IMR-90 (cell line): Measurements from ENCODE around the gene GNG7. TPM values are rescaled to one million over a fixed set of nuclear protein-coding genes. Genes with fewer than 3 reads are reported as not detected.

Experiments used
- ATAC-seq: fragments of 200-7000 bp; cut with Tn5 transposase; 2 replicates; pipeline ENCODE4 v1.9.1; 2020; ENCODE audit warnings: low read depth, mild to moderate bottlenecking, moderate library complexity
- BruUV-seq: library from RNA; stranded (reverse); fragments of 400-500 nt; replicated peaks from 2 replicates; lab custom pipeline; 2021; lab: Mats Ljungman, UMichigan
- CTCF ChIA-PET: fragments of 300-600 bp; formaldehyde crosslinking; extraction: SDS; loops from one replicate; lab custom pipeline; 2021; ENCODE audit warnings: antibody characterized with exemption; lab: Yijun Ruan, JAX
- POLR2A ChIA-PET: fragments of 300-600 bp; sonication (Branson Sonifier 250); formaldehyde crosslinking; loops from one replicate; lab custom pipeline; 2022; ENCODE audit warnings: antibody characterized with exemption; ENCODE audit not compliant: unreplicated experiment; lab: Charles Lee
- DNase-seq: peaks from one replicate; pipeline ENCODE4 v3.0.0; 2013
- H2AFZ ChIP-seq: replicated peaks from 2 replicates; pipeline ENCODE3; 2013; ENCODE audit warnings: low read length, mild to moderate bottlenecking; ENCODE audit not compliant: poor library complexity
- H2AK5ac ChIP-seq: 2 replicates; pipeline ENCODE4 v1.6.1; 2013; ENCODE audit warnings: low read depth, low read length, inconsistent platforms
- H2AK9ac ChIP-seq: replicated peaks from 2 replicates; pipeline ENCODE3; 2013; ENCODE audit warnings: mild to moderate bottlenecking, low read depth, low read length, moderate library complexity; ENCODE audit not compliant: poor library complexity
- H2BK120ac ChIP-seq: 2 replicates; pipeline ENCODE4 v1.6.1; 2013; ENCODE audit warnings: low read depth, low read length, inconsistent platforms
- H2BK15ac ChIP-seq: 3 replicates; pipeline ENCODE4 v1.6.1; 2013; ENCODE audit warnings: low read depth, low read length, inconsistent platforms
- H2BK20ac ChIP-seq: 2 replicates; pipeline ENCODE4 v1.6.1; 2013; ENCODE audit warnings: low read depth, mild to moderate bottlenecking, inconsistent platforms, low read length, moderate library complexity
- H2BK5ac ChIP-seq: 2 replicates; pipeline ENCODE4 v1.6.1; 2013; ENCODE audit warnings: mild to moderate bottlenecking, low read depth, low read length, inconsistent platforms; ENCODE audit not compliant: poor library complexity, severe bottlenecking
- H3K14ac ChIP-seq: replicated peaks from 2 replicates; pipeline ENCODE4 v1.6.1; 2013; ENCODE audit warnings: low read depth, low read length, inconsistent platforms
- H3K18ac ChIP-seq: 2 replicates; pipeline ENCODE4 v1.6.1; 2013; ENCODE audit warnings: low read depth, low read length, control low read depth
- H3K23ac ChIP-seq: 2 replicates; pipeline ENCODE4 v1.6.1; 2013; ENCODE audit warnings: low read depth, low read length, inconsistent platforms
- H3K27ac ChIP-seq: 2 replicates; pipeline ENCODE4 v1.5.1; 2013; ENCODE audit warnings: mild to moderate bottlenecking, control low read depth, low read length; ENCODE audit not compliant: insufficient read depth
- H3K27me3 ChIP-seq: 2 replicates; pipeline ENCODE4 v1.6.1; 2013; ENCODE audit warnings: low read length; ENCODE audit not compliant: control insufficient read depth, insufficient read depth
- H3K36me3 ChIP-seq: 2 replicates; pipeline ENCODE4 v1.6.1; 2013; ENCODE audit warnings: low read length, mixed read lengths; ENCODE audit not compliant: control insufficient read depth, insufficient read depth
- H3K4ac ChIP-seq: 2 replicates; pipeline ENCODE4 v1.6.1; 2013; ENCODE audit warnings: low read depth, low read length, inconsistent platforms
- H3K4me1 ChIP-seq: 2 replicates; pipeline ENCODE4 v1.6.1; 2013; ENCODE audit warnings: low read length, mixed read lengths; ENCODE audit not compliant: control insufficient read depth, insufficient read depth
- H3K4me2 ChIP-seq: 2 replicates; pipeline ENCODE4 v1.6.1; 2013; ENCODE audit warnings: low read depth, mild to moderate bottlenecking, control low read depth, low read length, moderate library complexity
- H3K4me3 ChIP-seq: 2 replicates; pipeline ENCODE4 v1.5.1; 2013; ENCODE audit warnings: low read depth, mild to moderate bottlenecking, control low read depth, low read length, moderate library complexity; ENCODE audit not compliant: insufficient read depth
- H3K56ac ChIP-seq: 2 replicates; pipeline ENCODE4 v1.6.1; 2013; ENCODE audit warnings: low read length, inconsistent platforms; ENCODE audit not compliant: insufficient read depth; ENCODE audit errors: extremely low read depth
- H3K79me1 ChIP-seq, 2 experiments: 2 replicates each; pipeline ENCODE4 v1.6.1; 2013; ENCODE audit warnings: low read length in 2 of 2, inconsistent platforms in 1 of 2, low read depth in 1 of 2
- H3K9ac ChIP-seq: 2 replicates; pipeline ENCODE4 v1.6.1; 2013; ENCODE audit warnings: low read depth, low read length, control low read depth
- H3K9me1 ChIP-seq: 2 replicates; pipeline ENCODE4 v1.6.1; 2013; ENCODE audit warnings: low read length, inconsistent platforms; ENCODE audit not compliant: insufficient read depth
- H3K9me3 ChIP-seq: 2 replicates; pipeline ENCODE4 v1.6.1; 2013; ENCODE audit warnings: low read length; ENCODE audit not compliant: control insufficient read depth, insufficient read depth
- H4K20me1 ChIP-seq: 2 replicates; pipeline ENCODE4 v1.6.1; 2013; ENCODE audit warnings: low read length, inconsistent platforms; ENCODE audit not compliant: insufficient read depth
- H4K5ac ChIP-seq: 2 replicates; pipeline ENCODE4 v1.6.1; 2013; ENCODE audit warnings: mild to moderate bottlenecking, low read depth, low read length, control low read depth
- H4K8ac ChIP-seq, 2 experiments: 2 replicates each; pipeline ENCODE4 v1.6.1; 2013; ENCODE audit warnings: low read depth in 2 of 2, low read length in 2 of 2, control low read depth in 1 of 2, inconsistent platforms in 1 of 2
- H4K91ac ChIP-seq: 2 replicates; pipeline ENCODE4 v1.6.1; 2013; ENCODE audit warnings: low read depth, low read length, inconsistent platforms; ENCODE audit not compliant: insufficient read depth
- BHLHE40 ChIP-seq: fragments of 150-350 bp; IDR thresholded peaks from 2 replicates; pipeline ENCODE4 v1.6.1; 2016; ENCODE audit warnings: mild to moderate bottlenecking, low read depth, low read length
- CEBPB ChIP-seq: IDR thresholded peaks from 2 replicates; pipeline ENCODE4 v1.6.1; 2012; ENCODE audit warnings: low read depth, low read length, improper control_type of control experiment
- CHD1 ChIP-seq: IDR thresholded peaks from 2 replicates; pipeline ENCODE4 v1.6.1; 2012; ENCODE audit warnings: low read depth, low read length, improper control_type of control experiment
- FOS ChIP-seq: fragments of 150-350 bp; IDR thresholded peaks from 2 replicates; pipeline ENCODE4 v1.6.1; 2016; ENCODE audit warnings: low read depth, low read length
- MAFK ChIP-seq: IDR thresholded peaks from 2 replicates; pipeline ENCODE4 v1.6.1; 2012; ENCODE audit warnings: low read depth, low read length, improper control_type of control experiment
- MAZ ChIP-seq: IDR thresholded peaks from 2 replicates; pipeline ENCODE4 v1.6.1; 2012; ENCODE audit warnings: low read depth, mild to moderate bottlenecking, low read length, improper control_type of control experiment, moderate library complexity, borderline replicate concordance
- MXI1 ChIP-seq: IDR thresholded peaks from 2 replicates; pipeline ENCODE4 v1.6.1; 2012; ENCODE audit warnings: low read depth, mild to moderate bottlenecking, low read length, moderate library complexity, borderline replicate concordance
- NFE2L2 ChIP-seq: fragments of 150-350 bp; IDR thresholded peaks from 2 replicates; pipeline ENCODE4 v1.6.1; 2016; ENCODE audit warnings: low read depth, mild to moderate bottlenecking, low read length
- POLR2A ChIP-seq: IDR thresholded peaks from 2 replicates; pipeline ENCODE4 v1.6.1; 2012; ENCODE audit warnings: mild to moderate bottlenecking, low read depth, low read length
- RAD21 ChIP-seq: IDR thresholded peaks from 2 replicates; pipeline ENCODE4 v1.6.1; 2012; ENCODE audit warnings: low read length, improper control_type of control experiment
- RCOR1 ChIP-seq: IDR thresholded peaks from 2 replicates; pipeline ENCODE4 v1.6.1; 2012; ENCODE audit warnings: mild to moderate bottlenecking, low read length, improper control_type of control experiment; ENCODE audit not compliant: insufficient replicate concordance
- RFX5 ChIP-seq: IDR thresholded peaks from 2 replicates; pipeline ENCODE4 v1.8.0; 2012; ENCODE audit warnings: low read depth, mild to moderate bottlenecking, low read length, moderate library complexity
- SMC3 ChIP-seq: fragments of 150-350 bp; IDR thresholded peaks from 2 replicates; pipeline ENCODE4 v1.6.1; 2016; ENCODE audit warnings: low read depth, mild to moderate bottlenecking, antibody characterized with exemption, low read length, moderate library complexity
- WGBS, 2 experiments: methylation state at CpG; one replicate each; pipeline versions ENCODE4 v1.1.5 to v1.1.7; 2013; ENCODE audit warnings: missing lambda C conversion rate in 2 of 2; ENCODE audit not compliant: insufficient read length in 1 of 2; ENCODE audit errors: extremely low coverage in 2 of 2; 5-methylcytosine and 5-hydroxymethylcytosine counted together
- dilution Hi-C: fragments of 300-500 bp; cut with HindIII; formaldehyde crosslinking; loops from one replicate; pipeline ENCODE4 v1.14.3; 2018; ENCODE audit warnings: low sequenced_read_pairs; ENCODE audit not compliant: unreplicated experiment
- in situ Hi-C: fragments of 300-500 bp; cut with MboI; formaldehyde crosslinking; loops from 3 replicates; pipeline ENCODE4 v1.14.3; 2019; ENCODE audit warnings: low sequenced_read_pairs, inconsistent platforms, mixed read lengths
- intact Hi-C: fragments of 100-400 bp; cut with micrococcal nuclease; formaldehyde crosslinking; loops from 2 replicates; pipeline ENCODE4 v1.10.0; 2022
- polyA plus RNA-seq, 3 experiments: library from polyadenylated mRNA; depleted of rRNA; stranded (reverse); fragments of >200 nt; gene quantifications; 2 replicates each; pipeline ENCODE4 v1.2.3, GENCODE V29; 2012; ENCODE audit warnings: low replicate concordance in 1 of 3
- total RNA-seq: library from RNA; depleted of rRNA; stranded (reverse); fragments of >200 nt; gene quantifications from 2 replicates; pipeline ENCODE4 v1.2.3, GENCODE V29; 2012
- TF ChIP-seq, protein P1 (sequence below): fragments of 150-350 bp; IDR thresholded peaks from 2 replicates; pipeline ENCODE4 v1.6.1; 2017; ENCODE audit warnings: mild to moderate bottlenecking, antibody characterized with exemption, low read length, low read depth
- TF ChIP-seq, protein P2 (sequence below): conservative IDR thresholded peaks from 2 replicates; pipeline ENCODE4 v1.5.1; 2012; ENCODE audit warnings: mild to moderate bottlenecking, low read depth, low read length, improper control_type of control experiment
- TF ChIP-seq, protein P3 (sequence below): fragments of 150-350 bp; IDR thresholded peaks from 2 replicates; pipeline ENCODE4 v1.6.1; 2016; ENCODE audit warnings: low read depth, mild to moderate bottlenecking, low read length, moderate library complexity, borderline replicate concordance

GNG7 gene
- total and polyA plus RNA-seq, 2 of the 4 experiments (the other 2 are of a cell fraction): under 0.01 to 0.21 TPM

DNA sequence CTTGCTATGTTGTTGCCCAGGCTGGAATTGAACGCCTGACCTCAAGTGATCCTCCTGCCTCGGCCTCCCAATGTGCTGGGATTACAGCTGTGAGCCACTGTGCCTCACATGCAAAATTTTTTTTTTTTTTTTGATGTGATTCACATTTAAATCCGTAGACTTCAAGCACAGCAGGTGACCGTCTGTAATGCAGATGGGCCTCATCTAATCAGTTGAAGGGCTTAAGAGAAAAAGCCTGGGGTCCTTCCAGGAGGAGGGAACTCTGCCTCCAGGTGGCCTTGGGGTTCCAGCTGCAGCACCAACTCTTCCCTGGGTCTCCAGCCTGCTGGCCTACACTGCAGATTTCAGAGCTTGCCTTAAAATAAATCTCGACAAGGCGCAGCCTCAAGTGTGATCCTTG lies 183.0 kb downstream of the GNG7 start:
- POLR2A ChIA-PET: no interaction called here
- no peak overlapping the region for H3K56ac ChIP-seq
- no peak overlapping the region for H3K14ac ChIP-seq
- peak overlapping the region; percentile 72 for H2AK9ac ChIP-seq
- DNase-seq (no peak), ATAC-seq (no peak)
- H3K18ac ChIP-seq: no peak overlapping the region
- dilution Hi-C loops: no loop called here
- no peak overlapping the region for H2AK5ac ChIP-seq
- H3K9me3 ChIP-seq: no peaks in the 10 kb centered on the region
- TF ChIP-seq MAFK: no peak
- TF ChIP-seq, protein P1, sequence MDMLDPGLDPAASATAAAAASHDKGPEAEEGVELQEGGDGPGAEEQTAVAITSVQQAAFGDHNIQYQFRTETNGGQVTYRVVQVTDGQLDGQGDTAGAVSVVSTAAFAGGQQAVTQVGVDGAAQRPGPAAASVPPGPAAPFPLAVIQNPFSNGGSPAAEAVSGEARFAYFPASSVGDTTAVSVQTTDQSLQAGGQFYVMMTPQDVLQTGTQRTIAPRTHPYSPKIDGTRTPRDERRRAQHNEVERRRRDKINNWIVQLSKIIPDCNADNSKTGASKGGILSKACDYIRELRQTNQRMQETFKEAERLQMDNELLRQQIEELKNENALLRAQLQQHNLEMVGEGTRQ: no peak
- TF ChIP-seq RCOR1: no peak
- no peak for TF ChIP-seq RFX5
- no peak for TF ChIP-seq RAD21
- TF ChIP-seq BHLHE40: no peak
- TF ChIP-seq POLR2A: no peak
- no peak for TF ChIP-seq MAZ
- no peak for TF ChIP-seq FOS
- TF ChIP-seq MXI1: no peak
- TF ChIP-seq, protein P2, sequence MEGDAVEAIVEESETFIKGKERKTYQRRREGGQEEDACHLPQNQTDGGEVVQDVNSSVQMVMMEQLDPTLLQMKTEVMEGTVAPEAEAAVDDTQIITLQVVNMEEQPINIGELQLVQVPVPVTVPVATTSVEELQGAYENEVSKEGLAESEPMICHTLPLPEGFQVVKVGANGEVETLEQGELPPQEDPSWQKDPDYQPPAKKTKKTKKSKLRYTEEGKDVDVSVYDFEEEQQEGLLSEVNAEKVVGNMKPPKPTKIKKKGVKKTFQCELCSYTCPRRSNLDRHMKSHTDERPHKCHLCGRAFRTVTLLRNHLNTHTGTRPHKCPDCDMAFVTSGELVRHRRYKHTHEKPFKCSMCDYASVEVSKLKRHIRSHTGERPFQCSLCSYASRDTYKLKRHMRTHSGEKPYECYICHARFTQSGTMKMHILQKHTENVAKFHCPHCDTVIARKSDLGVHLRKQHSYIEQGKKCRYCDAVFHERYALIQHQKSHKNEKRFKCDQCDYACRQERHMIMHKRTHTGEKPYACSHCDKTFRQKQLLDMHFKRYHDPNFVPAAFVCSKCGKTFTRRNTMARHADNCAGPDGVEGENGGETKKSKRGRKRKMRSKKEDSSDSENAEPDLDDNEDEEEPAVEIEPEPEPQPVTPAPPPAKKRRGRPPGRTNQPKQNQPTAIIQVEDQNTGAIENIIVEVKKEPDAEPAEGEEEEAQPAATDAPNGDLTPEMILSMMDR: no peak
- TF ChIP-seq NFE2L2: no peak
- no peak for TF ChIP-seq CEBPB
- TF ChIP-seq, protein P3, sequence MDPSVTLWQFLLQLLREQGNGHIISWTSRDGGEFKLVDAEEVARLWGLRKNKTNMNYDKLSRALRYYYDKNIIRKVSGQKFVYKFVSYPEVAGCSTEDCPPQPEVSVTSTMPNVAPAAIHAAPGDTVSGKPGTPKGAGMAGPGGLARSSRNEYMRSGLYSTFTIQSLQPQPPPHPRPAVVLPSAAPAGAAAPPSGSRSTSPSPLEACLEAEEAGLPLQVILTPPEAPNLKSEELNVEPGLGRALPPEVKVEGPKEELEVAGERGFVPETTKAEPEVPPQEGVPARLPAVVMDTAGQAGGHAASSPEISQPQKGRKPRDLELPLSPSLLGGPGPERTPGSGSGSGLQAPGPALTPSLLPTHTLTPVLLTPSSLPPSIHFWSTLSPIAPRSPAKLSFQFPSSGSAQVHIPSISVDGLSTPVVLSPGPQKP: no peak
- no peak for TF ChIP-seq CHD1
- TF ChIP-seq SMC3: no peak
- 100% methylated on average over 2 of the region's 6 CpGs; no CpG with 5 or more reads in 1 of the 2 experiments for WGBS, 2 experiments
- no peak overlapping the region for H3K4ac ChIP-seq
- H4K91ac ChIP-seq: no peak overlapping the region
- no TSS peak for BruUV-seq
- H3K27me3 ChIP-seq: no peaks in the 10 kb centered on the region
- no peak overlapping the region for H3K9ac ChIP-seq
- H2AFZ ChIP-seq: no peak overlapping the region
- H3K9me1 ChIP-seq: peaks cover 5% of the 10 kb centered on the region
- intact Hi-C loops: no loop called here
- peaks cover 4% of the 10 kb centered on the region; the same call in 1 of the 2 replicates for H3K4me1 ChIP-seq
- CTCF ChIA-PET: no interaction called here
- no peak overlapping the region for H2BK120ac ChIP-seq
- H4K8ac ChIP-seq: no peak overlapping the region
- no peak overlapping the region for H2BK15ac ChIP-seq
- H2BK5ac ChIP-seq: no peak overlapping the region
- no peaks in the 10 kb centered on the region for H3K36me3 ChIP-seq
- no peaks in the 10 kb centered on the region for H4K20me1 ChIP-seq
- H3K4me3 ChIP-seq: no peak overlapping the region
- H4K5ac ChIP-seq: no peak overlapping the region
- no peak overlapping the region for H2BK20ac ChIP-seq
- H3K79me1 ChIP-seq: peaks cover 0 to 4% of the 10 kb centered on the region in 2 experiments; a peak in 1 of 4 replicates
- no peak overlapping the region for H3K27ac ChIP-seq
- in situ Hi-C loops: no loop called here
- H3K23ac ChIP-seq: no peak overlapping the region
- no peak overlapping the region for H3K4me2 ChIP-seq
